Esophagus muscularis mucosa (tissue), 4 donors: ENCODE results near the gene ASIC2. TPM values are rescaled to one million over a fixed set of nuclear protein-coding genes. Genes with fewer than 3 reads are reported as not detected.
"Not testable (repeated sequence)": the region's sequence is repeated elsewhere in the genome, so short reads cannot be mapped to it uniquely, and the experiment has no call there.

Experiments used
- DNase-seq: peaks from one replicate; pipeline ENCODE4 v3.0.0-alpha.2; 2017; ENCODE audit errors: extremely low spot score
- H3K27ac ChIP-seq, 4 donors: fragments of 200-600 bp; sonication (generic); replicated peaks in 1 of 4; 1 replicate in 3 of 4; 2 replicates in 1 of 4; pipeline ENCODE4 v1.5.1; 2016 to 2019; ENCODE audit warnings: mild to moderate bottlenecking in 1 of 4
- H3K27me3 ChIP-seq, 4 donors: fragments of 200-600 bp; sonication (generic); one replicate each; pipeline versions ENCODE4 v1.5.1 to v1.6.0; 2016 to 2019
- H3K36me3 ChIP-seq, 4 donors: fragments of 200-600 bp; sonication (generic); one replicate each; pipeline ENCODE4 v1.5.1; 2016 to 2019
- H3K4me1 ChIP-seq, 4 donors: fragments of 200-600 bp; sonication (generic); one replicate each; pipeline ENCODE4 v1.5.1; 2016 to 2019
- H3K4me3 ChIP-seq, 4 donors: fragments of 200-600 bp; sonication (generic); 1 replicate in 2 of 4; 2 replicates in 2 of 4; pipeline ENCODE4 v1.5.1; 2016 to 2019; ENCODE audit warnings: mild to moderate bottlenecking in 4 of 4, moderate library complexity in 1 of 4
- H3K9me3 ChIP-seq, 4 donors: fragments of 200-600 bp; sonication (generic); 1 replicate in 3 of 4; 2 replicates in 1 of 4; pipeline ENCODE4 v1.5.1; 2016 to 2019
- CTCF ChIP-seq, 3 experiments: fragments of 200-600 bp in 2 of 3; fragments of 450-650 bp in 1 of 3; sonication (generic) in 2 of 3; IDR thresholded peaks; one replicate each; pipeline ENCODE4 v1.5.1; 2017 to 2019; ENCODE audit warnings: antibody characterized with exemption in 3 of 3, mild to moderate bottlenecking in 2 of 3, moderate library complexity in 1 of 3
- EP300 ChIP-seq: sonication (generic); formaldehyde crosslinking; IDR thresholded peaks from one replicate; pipeline ENCODE4 v1.6.1; 2017; ENCODE audit warnings: antibody characterized with exemption
- POLR2A ChIP-seq: fragments of 450-650 bp; IDR thresholded peaks from one replicate; pipeline ENCODE4 v1.6.1; 2017; ENCODE audit warnings: antibody characterized with exemption, moderate library complexity, mild to moderate bottlenecking, low read depth
- POLR2AphosphoS5 ChIP-seq, 2 donors: sonication (generic); formaldehyde crosslinking; IDR thresholded peaks; one replicate each; pipeline ENCODE4 v1.6.1; 2017; ENCODE audit warnings: antibody characterized with exemption in 2 of 2
- WGBS: methylation state at CpG from one replicate; pipeline ENCODE4 v1.1.5; 2018; 5-methylcytosine and 5-hydroxymethylcytosine counted together
- intact Hi-C: fragments of 100-400 bp; cut with DNase I; formaldehyde crosslinking; loops from one replicate; pipeline ENCODE4 v1.15.1; 2023
- total RNA-seq, 4 donors: library from RNA; depleted of rRNA; stranded (reverse); fragments of >200 nt; gene quantifications; one replicate each; pipeline versions ENCODE4 v1.1.0 to v1.2.1, GENCODE V29; 2016

Gene ASIC2
- total RNA-seq, 4 donors from 2014 or later, result 0.13 TPM; not detected in 3

GRCh38 chr17:32971171-32971570 is 321.9 kb downstream of the ASIC2 start:
- Histone ChIP-seq H3K9me3 (peaks cover 0 to 5% (median 0%) of the 10 kb centered on the region in 4 donors), H3K4me1 (no peaks in the 10 kb centered on the region), H3K27me3 (no peaks in the 10 kb centered on the region), H3K4me3 (no peak overlapping the region), H3K27ac (no peak overlapping the region), H3K36me3 (no peaks in the 10 kb centered on the region)
- 56% methylated on average over 1 of the region's 1 CpG for WGBS
- DNase-seq, result no peak
- intact Hi-C loops, result no loop called here
- TF ChIP-seq POLR2AphosphoS5 (IDR thresholded peaks at IDR 0.05) (no peak), EP300 (no peak), CTCF (IDR thresholded peaks at IDR 0.05) (no peak), POLR2A (no peak)

GRCh38 chr17:32970281-32970680 is 322.8 kb downstream of the ASIC2 start:
- Histone ChIP-seq H3K4me3 (no peak overlapping the region), H3K4me1 (no peaks in the 10 kb centered on the region), H3K9me3 (peaks cover 0 to 5% (median 0%) of the 10 kb centered on the region in 4 donors), H3K27me3 (no peaks in the 10 kb centered on the region), H3K27ac (no peak overlapping the region), H3K36me3 (no peaks in the 10 kb centered on the region)
- TF ChIP-seq EP300 (no peak), POLR2AphosphoS5 (IDR thresholded peaks at IDR 0.05) (no peak), POLR2A (no peak)
- intact Hi-C loops, result no loop called here
- WGBS, result 69% methylated on average over 3 of the region's 3 CpGs
- no peak for DNase-seq

GRCh38 chr17:32969231-32969630 is 323.9 kb downstream of the ASIC2 start:
- H3K36me3 ChIP-seq, intact Hi-C loops, H3K27me3 ChIP-seq, DNase-seq, H3K27ac ChIP-seq, H3K4me3 ChIP-seq, H3K9me3 ChIP-seq, H3K4me1 ChIP-seq: not testable (repeated sequence)
- WGBS, result 93% methylated on average over 4 of the region's 4 CpGs

GRCh38 chr17:32964541-32964940 is 328.6 kb downstream of the ASIC2 start:
- 86% methylated on average over 10 of the region's 11 CpGs for WGBS
- H3K27ac ChIP-seq, result no peak overlapping the region
- H3K27me3 ChIP-seq, result peaks cover 0 to 5% (median 0%) of the 10 kb centered on the region in 4 donors
- H3K36me3 ChIP-seq, result no peaks in the 10 kb centered on the region
- H3K4me3 ChIP-seq, result no peak overlapping the region
- no peak for DNase-seq
- TF ChIP-seq POLR2AphosphoS5 (IDR thresholded peaks at IDR 0.05) (no peak), EP300 (no peak), POLR2A (no peak), CTCF (IDR thresholded peaks at IDR 0.05) (no peak)
- no peaks in the 10 kb centered on the region for H3K9me3 ChIP-seq
- no peaks in the 10 kb centered on the region for H3K4me1 ChIP-seq
- intact Hi-C loops, result no loop called here
